ENCODE data around the gene ACSS1. TPM values are rescaled to one million over a fixed set of nuclear protein-coding genes. Genes with fewer than 3 reads are reported as not detected.

ACSS1 gene
- total RNA-seq, 6 donors from 2014 or later, result 39.7 to 122 (median 58.1) TPM

- no peaks in the 10 kb centered on the region for H3K9me3 ChIP-seq
- peaks cover 61 to 86% (median 79%) of the 10 kb centered on the region in 4 donors for H3K4me1 ChIP-seq
- H3K27me3 ChIP-seq, result no peaks in the 10 kb centered on the region
- H3K36me3 ChIP-seq, result peaks cover 0 to 3% (median 0%) of the 10 kb centered on the region in 4 donors
- DNase-seq, result peak in 1 of 2 donors; percentile 30
- ATAC-seq (ENCODE audit: low FRiP score in 2 of 2), result no peak
- WGBS, 2 donors, result 26 to 27% methylated on average over 11 of the region's 11 CpGs
- peak overlapping the region; percentile 62 to 95 (median 84) for H3K27ac ChIP-seq
- no peak overlapping the region for H3K4me3 ChIP-seq
- TF ChIP-seq CTCF (IDR thresholded peaks at IDR 0.05), result no peak
- TF ChIP-seq POLR2AphosphoS5 (IDR thresholded peaks at IDR 0.05), result peak in 1 of 2 donors; percentile 6
- TF ChIP-seq POLR2A (IDR thresholded peaks at IDR 0.05), result no peak
These were observed 4.5 kb downstream of the ACSS1 start for GRCh38 chr20:25053255-25054031.

GRCh38 chr20:25052255-25053194 lies 5.4 kb downstream of the ACSS1 start:
- WGBS, 2 donors, result 68% methylated on average over 13 to 16 of the region's 16 CpGs
- ATAC-seq (ENCODE audit: low FRiP score in 2 of 2) (no peak), DNase-seq (peak; percentile 21 to 66)
- H3K4me1 ChIP-seq, result peaks cover 67 to 94% (median 85%) of the 10 kb centered on the region in 4 donors
- H3K27ac ChIP-seq, result peak overlapping the region; percentile 62 to 95 (median 84)
- H3K4me3 ChIP-seq, result no peak overlapping the region
- TF ChIP-seq POLR2A (IDR thresholded peaks at IDR 0.05) (no peak), POLR2AphosphoS5 (IDR thresholded peaks at IDR 0.05) (peak; percentile 45 to 56), CTCF (IDR thresholded peaks at IDR 0.05) (no peak)
- no peaks in the 10 kb centered on the region for H3K9me3 ChIP-seq
- H3K36me3 ChIP-seq, result peaks cover 0 to 8% (median 1%) of the 10 kb centered on the region in 4 donors
- no peaks in the 10 kb centered on the region for H3K27me3 ChIP-seq

- no peaks in the 10 kb centered on the region for H3K27me3 ChIP-seq
- ATAC-seq (ENCODE audit: low FRiP score in 2 of 2), result no peak
- H3K4me1 ChIP-seq, result peaks cover 68 to 98% (median 91%) of the 10 kb centered on the region in 4 donors
- WGBS, 2 donors, result 98 to 99% methylated on average over 7 of the region's 7 CpGs
- H3K36me3 ChIP-seq, result peaks cover 5 to 17% (median 9%) of the 10 kb centered on the region in 4 donors
- no peaks in the 10 kb centered on the region for H3K9me3 ChIP-seq
- H3K27ac ChIP-seq, result peak overlapping the region; percentile 62 to 95 (median 84)
- no peak overlapping the region for H3K4me3 ChIP-seq
- DNase-seq, result peak in 1 of 2 donors; percentile 18
- TF ChIP-seq POLR2AphosphoS5 (IDR thresholded peaks at IDR 0.05), result no peak
- TF ChIP-seq EP300 (IDR thresholded peaks at IDR 0.05), result no peak
- TF ChIP-seq CTCF (IDR thresholded peaks at IDR 0.05), result no peak
- no peak for TF ChIP-seq POLR2A (IDR thresholded peaks at IDR 0.05)
These were observed 6.4 kb downstream of the ACSS1 start for GRCh38 chr20:25051386-25052155.

GRCh38 chr20:25050501-25051350 lies 7.2 kb downstream of the ACSS1 start:
- DNase-seq (peak in 1 of 2 donors; percentile 18), ATAC-seq (ENCODE audit: low FRiP score in 2 of 2) (no peak)
- H3K27ac ChIP-seq, result peak overlapping the region in 3 of 4 donors; percentile 22 to 85 (median 27)

More at GRCh38 chr20:25050501-25051350, 7.2 kb downstream of the ACSS1 start:
- 96 to 100% methylated on average over 7 to 17 of the region's 17 CpGs for WGBS, 2 donors
- Histone ChIP-seq H3K36me3 (peaks cover 9 to 24% (median 12%) of the 10 kb centered on the region in 4 donors), H3K27me3 (no peaks in the 10 kb centered on the region), H3K4me3 (no peak overlapping the region), H3K9me3 (no peaks in the 10 kb centered on the region), H3K4me1 (peaks cover 59 to 89% (median 85%) of the 10 kb centered on the region in 4 donors)
- TF ChIP-seq POLR2AphosphoS5 (IDR thresholded peaks at IDR 0.05), result no peak
- no peak for TF ChIP-seq POLR2A (IDR thresholded peaks at IDR 0.05)
- TF ChIP-seq CTCF (IDR thresholded peaks at IDR 0.05), result no peak
- no peak for TF ChIP-seq EP300 (IDR thresholded peaks at IDR 0.05)

Measured in upper lobe of left lung (tissue), 6 donors.